GM12878 (cell line): ENCODE data around the gene ARHGEF17. TPM values are rescaled to one million over a fixed set of nuclear protein-coding genes. Genes with fewer than 3 reads are reported as not detected.

Experiments
- ATAC-seq: fragments of 200-7000 bp; cut with Tn5 transposase; 3 replicates; pipeline ENCODE4 v1.9.1; 2020; ENCODE audit warnings: mild to moderate bottlenecking, moderate library complexity
- BruUV-seq: library from RNA; stranded (reverse); fragments of 400-500 nt; replicated peaks from 2 replicates; lab custom pipeline; 2021; lab: Mats Ljungman, UMichigan
- CTCF ChIA-PET: fragments of 300-600 bp; sonication (Branson Sonifier 250); formaldehyde crosslinking; extraction: SDS; loops from one replicate; lab custom pipeline; 2021; ENCODE audit warnings: inconsistent platforms; lab: Yijun Ruan, JAX
- POLR2A ChIA-PET: fragments of 350-600 bp; formaldehyde crosslinking; extraction: SDS; loops from one replicate; lab custom pipeline; 2021; ENCODE audit warnings: inconsistent platforms; lab: Charles Lee
- RAD21 ChIA-PET: fragments of 300-600 bp; sonication (Branson Sonifier 250); formaldehyde crosslinking; loops from one replicate; lab custom pipeline; 2023; ENCODE audit warnings: antibody characterized with exemption; ENCODE audit not compliant: unreplicated experiment; lab: Charles Lee
- SMC1A ChIA-PET: fragments of 300-600 bp; sonication (Branson Sonifier 250); formaldehyde crosslinking; loops from one replicate; lab custom pipeline; 2023; ENCODE audit not compliant: unreplicated experiment, uncharacterized antibody; lab: Charles Lee
- DNase-seq: peaks from one replicate; pipeline ENCODE4 v3.0.0-alpha.2; 2011; ENCODE audit warnings: low read depth, low spot score
- FAIRE-seq: peaks from 3 replicates; lab custom pipeline; 2011; peaks lifted over from hg19 to GRCh38; lab: Jason Lieb, UNC
- H2AFZ ChIP-seq: 2 replicates; pipeline ENCODE4 v1.6.0; 2011; ENCODE audit warnings: low read depth, low read length, control low read depth; ENCODE audit not compliant: control insufficient read depth
- H3K27ac ChIP-seq: 2 replicates; pipeline ENCODE4 v1.5.1; 2011; ENCODE audit warnings: control low read depth; ENCODE audit not compliant: control insufficient read depth, insufficient read depth
- H3K27me3 ChIP-seq, 2 experiments: replicated peaks in 1 of 2; 2 replicates each; pipeline versions ENCODE4 v1.6.0 to v1.6.1; 2011; ENCODE audit warnings: low read length in 1 of 2; ENCODE audit not compliant: control insufficient read depth in 2 of 2, insufficient read depth in 2 of 2
- H3K36me3 ChIP-seq, 2 experiments: 2 replicates each; pipeline ENCODE4 v1.5.1; 2011; ENCODE audit warnings: low read length in 1 of 2; ENCODE audit not compliant: control insufficient read depth in 2 of 2, insufficient read depth in 2 of 2
- H3K4me1 ChIP-seq: 2 replicates; pipeline ENCODE4 v1.6.1; 2011; ENCODE audit warnings: mild to moderate bottlenecking, low read length, moderate library complexity, mixed read lengths; ENCODE audit not compliant: control insufficient read depth, insufficient read depth
- H3K4me2 ChIP-seq: 2 replicates; pipeline ENCODE4 v1.6.0; 2011; ENCODE audit warnings: control low read depth; ENCODE audit not compliant: control insufficient read depth, insufficient read depth
- H3K4me3 ChIP-seq: fragments of 200-600 bp; sonication (generic); 2 replicates; pipeline ENCODE4 v1.5.1; 2016
- H3K79me2 ChIP-seq: 2 replicates; pipeline ENCODE4 v1.6.0; 2011; ENCODE audit warnings: low read length; ENCODE audit not compliant: control insufficient read depth, insufficient read depth
- H3K9ac ChIP-seq: 2 replicates; pipeline ENCODE4 v1.8.0; 2011; ENCODE audit warnings: low read length, control low read depth, mixed read lengths; ENCODE audit not compliant: control insufficient read depth, insufficient read depth
- H3K9me3 ChIP-seq: replicated peaks from 3 replicates; pipeline ENCODE4 v1.5.1; 2011; ENCODE audit warnings: mild to moderate bottlenecking, low read length; ENCODE audit not compliant: control insufficient read depth, insufficient read depth
- H4K20me1 ChIP-seq: 2 replicates; pipeline ENCODE4 v1.6.0; 2011; ENCODE audit not compliant: control insufficient read depth, insufficient read depth
- BCLAF1 ChIP-seq: fragments of 450-650 bp; IDR thresholded peaks from 2 replicates; pipeline ENCODE4 v1.6.1; 2017; ENCODE audit warnings: antibody characterized with exemption, mild to moderate bottlenecking, moderate library complexity
- CTCF ChIP-seq, 3 experiments: IDR thresholded peaks in 2 of 3; conservative IDR thresholded peaks in 1 of 3; 2 replicates each; pipeline ENCODE4 v1.5.1; 2011; ENCODE audit warnings: low read depth in 3 of 3, low read length in 3 of 3, mild to moderate bottlenecking in 3 of 3, control low read depth in 2 of 3, moderate library complexity in 2 of 3, inconsistent platforms in 1 of 3, mixed read lengths in 1 of 3; ENCODE audit not compliant: control insufficient read depth in 2 of 3, insufficient read depth in 1 of 3; ENCODE audit errors: extremely low read depth in 1 of 3
- POLR2AphosphoS2 ChIP-seq: IDR thresholded peaks from 2 replicates; pipeline ENCODE4 v1.6.1; 2011; ENCODE audit warnings: low read depth, mild to moderate bottlenecking, low read length, improper control_type of control experiment, moderate library complexity
- RCOR1 ChIP-seq: conservative IDR thresholded peaks from 2 replicates; pipeline ENCODE4 v1.6.1; 2012; ENCODE audit warnings: low read depth, low read length, improper control_type of control experiment
- TBL1XR1 ChIP-seq: IDR thresholded peaks from 2 replicates; pipeline ENCODE4 v1.6.1; 2012; ENCODE audit warnings: low read depth, low read length, improper control_type of control experiment
- ZNF687 ChIP-seq: fragments of 450-650 bp; IDR thresholded peaks from 2 replicates; pipeline ENCODE4 v1.6.1; 2017; ENCODE audit warnings: mild to moderate bottlenecking, moderate library complexity
- WGBS: methylation state at CpG from one replicate; pipeline ENCODE4 v1.1.6; 2016; ENCODE audit warnings: low lambda C conversion rate; ENCODE audit not compliant: insufficient replicate concordance, insufficient coverage; ENCODE audit errors: missing lambda C conversion rate; 5-methylcytosine and 5-hydroxymethylcytosine counted together
- in situ Hi-C: fragments of 300-500 bp; cut with MboI; formaldehyde crosslinking; loops from 9 replicates; pipeline ENCODE4 v1.14.3; 2018; ENCODE audit warnings: mixed read lengths
- intact Hi-C: fragments of 100-400 bp; cut with micrococcal nuclease; formaldehyde crosslinking; loops from one replicate; pipeline ENCODE4 v1.14.2; 2022; ENCODE audit not compliant: unreplicated experiment
- polyA plus RNA-seq, 11 experiments: library from polyadenylated mRNA; depleted of rRNA in 4 of 11; unstranded in 6 of 11; stranded (reverse) in 5 of 11; fragments of >200 nt; fragmentation: Nextera tagmentation in 4 of 11; fragmentation: Illumina TruSeq in 1 of 11; extraction: Ambion mirVana in 4 of 11; extraction: Trizol in 1 of 11; gene quantifications; 1 replicate in 1 of 11; 2 replicates in 10 of 11; pipeline versions ENCODE4 v1.2.1 to v1.2.3, GENCODE V29; 2011 to 2016; ENCODE audit warnings: inconsistent platforms in 2 of 11, missing spikeins in 2 of 11, low read depth in 1 of 11
- total RNA-seq, 4 experiments: library from RNA; depleted of rRNA in 3 of 4; stranded (reverse); fragments of >200 nt in 3 of 4; fragmentation: Illumina TruSeq in 1 of 4; extraction: Trizol in 1 of 4; gene quantifications; 2 replicates each; pipeline versions ENCODE4 v1.2.1 to v1.2.3, GENCODE V29; 2013 to 2021

Gene ARHGEF17
- total and polyA plus RNA-seq, 10 of the 15 experiments (the other 5 are each of a cell fraction or from before 2014, with no cell fraction given), result 0.15 to 11.0 (median 1.7) TPM

GRCh38 chr11:73343076-73343873 lies 35.2 kb downstream of the ARHGEF17 start (continued):
- TF ChIP-seq ZNF687, result no peak
- TF ChIP-seq TBL1XR1, result no peak

- no TSS peak for BruUV-seq
- H4K20me1 ChIP-seq, result no peaks in the 10 kb centered on the region
- H3K27me3 ChIP-seq, result no peaks in the 10 kb centered on the region
- FAIRE-seq, result no peak
- H2AFZ ChIP-seq, result no peak overlapping the region
- POLR2A ChIA-PET, result interaction anchor here (0.5 kb wide), 1 partner anchor 290 kb away, joined by 4 read pairs; no protein-coding TSS in a partner anchor
- no peaks in the 10 kb centered on the region; a peak in 1 of 4 replicates for H3K36me3 ChIP-seq
- ATAC-seq, result no peak
- H3K4me1 ChIP-seq, result no peaks in the 10 kb centered on the region
- WGBS, result 74% methylated on average over 20 of the region's 20 CpGs
- SMC1A ChIA-PET, result no interaction called here
- CTCF ChIA-PET, result interaction anchor here (1.0 to 1.1 kb wide), 3 partner anchors 9 to 49 kb away, joined by 3 to 4 read pairs (median 3); no protein-coding TSS in a partner anchor
- no peak overlapping the region for H3K4me2 ChIP-seq
- no peaks in the 10 kb centered on the region for H3K9me3 ChIP-seq
- no peak overlapping the region for H3K9ac ChIP-seq
- in situ Hi-C loops, result no loop called here
- H3K27ac ChIP-seq, result no peak overlapping the region
- intact Hi-C loops, result no loop called here
- RAD21 ChIA-PET, result no interaction called here
- H3K4me3 ChIP-seq, result no peak overlapping the region
- no peaks in the 10 kb centered on the region for H3K79me2 ChIP-seq
- no peak for DNase-seq
- TF ChIP-seq BCLAF1 (no peak), POLR2AphosphoS2 (no peak), CTCF (IDR thresholded peaks at IDR 0.05 in 2 of 3, conservative IDR thresholded peaks at IDR 0.05 in 1 of 3; ENCODE audit: control insufficient read depth in 2 of 3, extremely low read depth in 1 of 3, insufficient read depth in 1 of 3, low read depth in 3 of 3, low read length in 3 of 3) (no peak), RCOR1 (no peak), ZNF687 (no peak)
Measured at GRCh38 chr11:73344191-73344607, 36.1 kb downstream of the ARHGEF17 start.
